ENCODE data around the gene NDUFS8.

NDUFS8 gene

DNA sequence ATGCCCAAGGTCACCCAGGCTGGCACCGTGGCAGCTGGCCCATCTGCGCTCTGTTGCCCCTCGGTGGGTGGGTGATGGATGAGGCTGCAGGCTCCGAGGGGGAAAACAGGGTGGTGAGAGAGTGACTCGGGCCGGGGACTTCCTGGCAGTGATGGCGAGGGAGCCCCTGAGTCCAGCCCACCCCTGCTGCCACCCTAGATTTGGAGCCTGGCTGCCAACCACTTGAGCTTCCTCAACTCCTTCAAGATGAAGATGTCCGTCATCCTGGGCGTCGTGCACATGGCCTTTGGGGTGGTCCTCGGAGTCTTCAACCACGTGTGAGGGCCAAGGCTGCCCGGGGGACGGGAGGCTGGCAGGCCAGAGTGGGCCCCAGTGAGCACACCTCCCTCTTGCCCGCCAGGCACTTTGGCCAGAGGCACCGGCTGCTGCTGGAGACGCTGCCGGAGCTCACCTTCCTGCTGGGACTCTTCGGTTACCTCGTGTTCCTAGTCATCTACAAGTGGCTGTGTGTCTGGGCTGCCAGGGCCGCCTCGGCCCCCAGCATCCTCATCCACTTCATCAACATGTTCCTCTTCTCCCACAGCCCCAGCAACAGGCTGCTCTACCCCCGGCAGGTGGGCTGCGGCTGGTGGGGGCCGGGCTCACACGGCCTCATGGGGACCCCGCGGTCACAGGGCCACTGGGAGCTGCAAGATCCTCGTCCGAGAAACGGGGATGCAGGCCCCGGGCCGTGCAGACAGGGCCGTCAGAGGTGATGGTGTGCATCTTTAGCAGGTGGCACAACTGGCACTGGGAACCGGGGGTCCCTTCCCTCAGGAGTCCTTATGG is 18.4 kb downstream of the NDUFS8 start:
- H4K20me1 ChIP-seq (ENCODE audit: insufficient read depth), result no peaks in the 10 kb centered on the region
- no peaks in the 10 kb centered on the region for H3K79me2 ChIP-seq (ENCODE audit: insufficient read depth, low read depth)
- no peaks in the 10 kb centered on the region for H3K36me3 ChIP-seq (ENCODE audit: insufficient read depth)
- TF ChIP-seq, protein P1, sequence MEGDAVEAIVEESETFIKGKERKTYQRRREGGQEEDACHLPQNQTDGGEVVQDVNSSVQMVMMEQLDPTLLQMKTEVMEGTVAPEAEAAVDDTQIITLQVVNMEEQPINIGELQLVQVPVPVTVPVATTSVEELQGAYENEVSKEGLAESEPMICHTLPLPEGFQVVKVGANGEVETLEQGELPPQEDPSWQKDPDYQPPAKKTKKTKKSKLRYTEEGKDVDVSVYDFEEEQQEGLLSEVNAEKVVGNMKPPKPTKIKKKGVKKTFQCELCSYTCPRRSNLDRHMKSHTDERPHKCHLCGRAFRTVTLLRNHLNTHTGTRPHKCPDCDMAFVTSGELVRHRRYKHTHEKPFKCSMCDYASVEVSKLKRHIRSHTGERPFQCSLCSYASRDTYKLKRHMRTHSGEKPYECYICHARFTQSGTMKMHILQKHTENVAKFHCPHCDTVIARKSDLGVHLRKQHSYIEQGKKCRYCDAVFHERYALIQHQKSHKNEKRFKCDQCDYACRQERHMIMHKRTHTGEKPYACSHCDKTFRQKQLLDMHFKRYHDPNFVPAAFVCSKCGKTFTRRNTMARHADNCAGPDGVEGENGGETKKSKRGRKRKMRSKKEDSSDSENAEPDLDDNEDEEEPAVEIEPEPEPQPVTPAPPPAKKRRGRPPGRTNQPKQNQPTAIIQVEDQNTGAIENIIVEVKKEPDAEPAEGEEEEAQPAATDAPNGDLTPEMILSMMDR (conservative IDR thresholded peaks at IDR 0.05; ENCODE audit: low read depth, low read length), result no peak
- H2AFZ ChIP-seq (ENCODE audit: low read depth), result no peak overlapping the region
- H3K4me1 ChIP-seq (ENCODE audit: low read depth, poor library complexity, severe bottlenecking), result no peaks in the 10 kb centered on the region
- H3K27me3 ChIP-seq (ENCODE audit: insufficient read depth, low read depth), result no peaks in the 10 kb centered on the region
- no peak overlapping the region for H3K9ac ChIP-seq
- no peak overlapping the region for H3K4me2 ChIP-seq
- no peak overlapping the region for H3K4me3 ChIP-seq (IDR thresholded peaks at IDR 0.05; ENCODE audit: insufficient read depth, low read depth, low read length)
- H3K27ac ChIP-seq, result no peak overlapping the region

DNA sequence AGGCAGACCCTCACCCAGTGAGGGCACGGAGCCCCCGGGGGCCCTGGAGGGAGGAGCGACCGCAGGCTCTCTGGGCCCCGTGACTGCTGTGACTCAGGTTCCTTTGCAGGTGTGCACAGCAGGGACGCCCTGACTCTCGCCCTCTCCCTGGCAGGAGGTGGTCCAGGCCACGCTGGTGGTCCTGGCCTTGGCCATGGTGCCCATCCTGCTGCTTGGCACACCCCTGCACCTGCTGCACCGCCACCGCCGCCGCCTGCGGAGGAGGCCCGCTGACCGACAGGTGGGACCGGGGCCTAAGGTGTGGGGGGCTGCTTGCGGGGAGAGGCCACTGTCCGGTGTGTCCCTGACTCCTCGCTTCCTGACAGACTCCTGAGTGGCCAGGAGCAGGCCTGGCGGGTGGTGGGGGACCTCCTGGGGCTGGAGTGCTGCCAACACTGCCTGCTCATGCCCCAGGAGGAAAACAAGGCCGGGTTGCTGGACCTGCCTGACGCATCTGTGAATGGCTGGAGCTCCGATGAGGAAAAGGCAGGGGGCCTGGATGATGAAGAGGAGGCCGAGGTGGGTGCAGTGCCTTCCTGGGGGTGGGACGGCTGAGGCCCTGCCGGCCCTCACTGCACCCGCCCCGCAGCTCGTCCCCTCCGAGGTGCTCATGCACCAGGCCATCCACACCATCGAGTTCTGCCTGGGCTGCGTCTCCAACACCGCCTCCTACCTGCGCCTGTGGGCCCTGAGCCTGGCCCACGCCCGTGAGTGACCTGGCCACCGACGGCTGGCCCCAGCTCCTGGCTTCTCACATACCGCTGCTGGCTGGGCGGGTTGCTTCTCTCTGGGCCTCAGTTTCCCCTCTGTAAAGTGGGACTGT is 19.3 kb downstream of the NDUFS8 start:
- no peak overlapping the region for H3K27ac ChIP-seq
- H3K36me3 ChIP-seq (ENCODE audit: insufficient read depth), result no peaks in the 10 kb centered on the region
- no peaks in the 10 kb centered on the region for H3K27me3 ChIP-seq (ENCODE audit: insufficient read depth, low read depth)

DNA sequence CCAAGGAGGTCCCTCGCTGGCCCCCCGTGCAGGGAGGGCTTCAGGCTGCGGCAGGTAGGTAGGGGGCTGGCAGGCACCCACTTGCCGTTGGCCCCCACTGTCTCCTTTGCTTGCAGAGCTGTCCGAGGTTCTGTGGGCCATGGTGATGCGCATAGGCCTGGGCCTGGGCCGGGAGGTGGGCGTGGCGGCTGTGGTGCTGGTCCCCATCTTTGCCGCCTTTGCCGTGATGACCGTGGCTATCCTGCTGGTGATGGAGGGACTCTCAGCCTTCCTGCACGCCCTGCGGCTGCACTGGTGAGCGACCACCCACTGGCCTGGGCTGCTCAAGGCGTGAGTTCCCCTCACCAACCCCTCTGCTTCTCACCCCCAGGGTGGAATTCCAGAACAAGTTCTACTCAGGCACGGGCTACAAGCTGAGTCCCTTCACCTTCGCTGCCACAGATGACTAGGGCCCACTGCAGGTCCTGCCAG is 19.9 kb downstream of the NDUFS8 start:
- Histone ChIP-seq H3K9ac (no peak overlapping the region), H4K20me1 (ENCODE audit: insufficient read depth) (no peaks in the 10 kb centered on the region), H3K36me3 (ENCODE audit: insufficient read depth) (no peaks in the 10 kb centered on the region), H3K79me2 (ENCODE audit: insufficient read depth, low read depth) (no peaks in the 10 kb centered on the region), H3K4me1 (ENCODE audit: low read depth, poor library complexity, severe bottlenecking) (no peaks in the 10 kb centered on the region), H2AFZ (ENCODE audit: low read depth) (no peak overlapping the region), H3K4me2 (no peak overlapping the region), H3K4me3 (IDR thresholded peaks at IDR 0.05; ENCODE audit: insufficient read depth, low read depth, low read length) (no peak overlapping the region), H3K27ac (no peak overlapping the region), H3K27me3 (ENCODE audit: insufficient read depth, low read depth) (no peaks in the 10 kb centered on the region)
- TF ChIP-seq, protein P1 (conservative IDR thresholded peaks at IDR 0.05; ENCODE audit: low read depth, low read length), result no peak

More for the DNA sequence above, 19.3 kb downstream of the NDUFS8 start:
- H3K9ac ChIP-seq, result no peak overlapping the region
- H2AFZ ChIP-seq (ENCODE audit: low read depth), result no peak overlapping the region
- H4K20me1 ChIP-seq (ENCODE audit: insufficient read depth), result no peaks in the 10 kb centered on the region
- no peaks in the 10 kb centered on the region for H3K4me1 ChIP-seq (ENCODE audit: low read depth, poor library complexity, severe bottlenecking)
- TF ChIP-seq, protein P1 (conservative IDR thresholded peaks at IDR 0.05; ENCODE audit: low read depth, low read length), result no peak
- no peaks in the 10 kb centered on the region for H3K79me2 ChIP-seq (ENCODE audit: insufficient read depth, low read depth)
- no peak overlapping the region for H3K4me3 ChIP-seq (IDR thresholded peaks at IDR 0.05; ENCODE audit: insufficient read depth, low read depth, low read length)
- no peak overlapping the region for H3K4me2 ChIP-seq

DNA sequence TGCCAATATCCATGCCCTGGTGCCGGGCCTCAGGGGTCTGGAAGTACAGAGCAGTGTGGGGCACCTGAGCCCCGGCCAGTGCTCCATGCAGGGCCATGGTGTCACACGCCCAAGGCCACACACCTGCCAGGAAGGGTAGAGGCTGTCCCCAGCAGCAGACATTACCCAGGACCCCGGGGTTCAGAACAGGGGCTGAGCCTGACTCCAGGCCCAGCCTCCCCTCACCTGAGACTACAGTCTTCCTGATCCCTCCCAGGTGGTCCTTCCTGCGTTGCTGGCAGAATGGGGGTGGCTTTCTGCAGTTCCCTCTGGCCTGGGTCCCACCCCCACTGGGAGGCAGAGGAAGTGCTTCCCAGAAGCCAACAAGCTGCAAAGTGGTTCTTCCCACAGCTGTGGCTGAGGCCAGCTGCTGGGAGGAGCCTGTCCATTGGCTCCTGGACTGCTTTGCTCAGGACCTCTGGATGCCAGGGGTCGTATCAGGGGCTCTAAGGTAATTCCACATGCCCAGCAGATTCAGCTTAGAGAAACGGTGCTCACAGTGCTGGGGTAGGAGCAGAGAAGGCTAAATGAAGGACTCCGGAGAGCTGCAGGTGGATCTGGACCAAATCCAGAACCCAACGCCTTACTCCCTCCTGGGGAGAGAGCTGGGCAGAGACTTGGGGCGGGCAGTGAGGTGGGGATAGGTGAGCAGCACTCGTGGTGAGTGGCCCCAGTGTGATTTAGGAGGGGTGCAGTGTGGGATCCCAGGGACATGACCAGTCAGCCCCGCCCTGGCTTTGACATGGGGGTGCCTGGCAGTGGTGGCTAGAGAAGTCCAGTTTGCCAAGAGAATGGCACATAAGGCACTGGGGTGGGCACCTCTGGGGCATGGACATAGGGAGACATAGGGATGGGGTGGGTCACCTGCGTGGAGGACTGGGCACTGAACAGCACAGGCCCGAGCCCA is 21.0 kb downstream of the NDUFS8 start:
- Histone ChIP-seq H3K4me3 (IDR thresholded peaks at IDR 0.05; ENCODE audit: insufficient read depth, low read depth, low read length) (no peak overlapping the region), H3K27me3 (ENCODE audit: insufficient read depth, low read depth) (no peaks in the 10 kb centered on the region), H3K4me2 (no peak overlapping the region), H3K36me3 (ENCODE audit: insufficient read depth) (no peaks in the 10 kb centered on the region), H3K79me2 (ENCODE audit: insufficient read depth, low read depth) (no peaks in the 10 kb centered on the region), H3K9ac (no peak overlapping the region), H3K4me1 (ENCODE audit: low read depth, poor library complexity, severe bottlenecking) (no peaks in the 10 kb centered on the region), H2AFZ (ENCODE audit: low read depth) (no peak overlapping the region), H4K20me1 (ENCODE audit: insufficient read depth) (no peaks in the 10 kb centered on the region), H3K27ac (no peak overlapping the region)
- TF ChIP-seq, protein P1 (conservative IDR thresholded peaks at IDR 0.05; ENCODE audit: low read depth, low read length), result no peak

Data from KMS-11 (cell line).